Nephron progenitor cell (in vitro differentiated cells): ENCODE data around the gene TPCN1.
A peak's percentile ranks its signal among the peaks of the same experiment; 100 is the strongest.

Source experiments
- DNase-seq: peaks from one replicate; pipeline ENCODE4 v3.0.0; 2021
- H3K27ac Mint-ChIP-seq: 2 replicates; pipeline ENCODE4 v1.8.0; 2021; ENCODE audit warnings: mild to moderate bottlenecking, moderate library complexity, mixed read lengths
- H3K27me3 Mint-ChIP-seq: 2 replicates; pipeline ENCODE4 v1.8.0; 2021; ENCODE audit warnings: mild to moderate bottlenecking, low read depth, mixed read lengths; ENCODE audit not compliant: poor library complexity
- H3K36me3 Mint-ChIP-seq: 2 replicates; pipeline ENCODE4 v1.8.0; 2021; ENCODE audit warnings: low read depth, mixed read lengths
- H3K4me1 Mint-ChIP-seq: 2 replicates; pipeline ENCODE4 v1.8.0; 2021; ENCODE audit warnings: mixed read lengths
- H3K4me3 Mint-ChIP-seq: 2 replicates; pipeline ENCODE4 v1.8.0; 2021; ENCODE audit warnings: mild to moderate bottlenecking, moderate library complexity, mixed read lengths
- H3K9me3 Mint-ChIP-seq: 2 replicates; pipeline ENCODE4 v1.8.0; 2021; ENCODE audit warnings: mild to moderate bottlenecking, moderate library complexity, mixed read lengths
- CTCF ChIP-seq: fragments of 200-600 bp; sonication (generic); IDR thresholded peaks from 2 replicates; pipeline ENCODE4 v1.5.0; 2021; ENCODE audit warnings: antibody characterized with exemption

TPCN1 gene

GRCh38 chr12:113292547-113292946 lies 71.3 kb downstream of the TPCN1 start:
- Mint-ChIP-seq H3K36me3 (peaks cover 27% of the 10 kb centered on the region), H3K4me1 (peaks cover 32% of the 10 kb centered on the region), H3K9me3 (no peaks in the 10 kb centered on the region), H3K27ac (peak overlapping the region; percentile 53), H3K27me3 (peaks cover 7% of the 10 kb centered on the region), H3K4me3 (no peak overlapping the region)
- TF ChIP-seq CTCF = no peak
- DNase-seq = no peak

- H3K4me3 Mint-ChIP-seq = no peak overlapping the region
- no peak overlapping the region for H3K27ac Mint-ChIP-seq
- H3K36me3 Mint-ChIP-seq = peaks cover 27% of the 10 kb centered on the region
- TF ChIP-seq CTCF = no peak
- H3K4me1 Mint-ChIP-seq = peaks cover 34% of the 10 kb centered on the region
- no peaks in the 10 kb centered on the region for H3K9me3 Mint-ChIP-seq
- no peak for DNase-seq
- H3K27me3 Mint-ChIP-seq = peaks cover 7% of the 10 kb centered on the region
Observed at GRCh38 chr12:113293100-113293499, 71.8 kb downstream of the TPCN1 start.

DNA sequence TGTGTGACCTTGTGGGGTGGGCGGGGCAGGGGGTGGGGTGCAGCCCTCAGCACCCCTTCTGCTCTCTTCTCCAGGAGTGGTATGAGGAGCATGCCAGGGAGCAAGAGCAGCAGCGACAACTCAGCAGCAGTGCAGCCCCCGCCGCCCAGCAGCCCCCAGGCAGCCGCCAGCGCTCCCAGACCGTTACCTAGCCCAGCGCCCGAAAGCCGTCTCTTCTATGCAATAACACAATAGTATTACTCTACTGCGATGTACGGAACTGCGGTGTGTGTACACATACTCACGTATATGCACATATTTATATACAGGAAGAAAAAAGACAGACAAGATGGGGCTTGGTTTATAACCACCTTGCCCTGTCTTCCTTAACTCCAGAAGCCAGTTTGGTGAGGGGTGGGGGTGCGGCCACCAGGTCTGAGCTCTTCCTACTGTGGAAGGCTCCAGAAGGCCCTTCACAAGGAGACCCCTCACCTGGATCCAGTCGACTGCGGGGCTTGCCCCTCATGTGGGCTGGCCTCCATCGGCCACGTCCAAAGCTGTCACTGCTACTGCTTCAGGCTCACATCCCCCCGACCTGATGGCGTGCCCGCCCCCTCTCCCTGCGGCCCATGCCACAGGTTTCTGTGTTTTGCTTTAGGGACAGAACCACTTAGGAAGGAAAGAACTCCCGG lies 74.8 kb downstream of the TPCN1 start:
- Mint-ChIP-seq H3K27me3 (peaks cover 3% of the 10 kb centered on the region), H3K9me3 (no peaks in the 10 kb centered on the region), H3K27ac (no peak overlapping the region), H3K4me1 (peaks cover 46% of the 10 kb centered on the region), H3K4me3 (no peak overlapping the region), H3K36me3 (peaks cover 15% of the 10 kb centered on the region)
- no peak for TF ChIP-seq CTCF
- DNase-seq = no peak

- H3K4me3 Mint-ChIP-seq = no peak overlapping the region
- no peak overlapping the region for H3K27ac Mint-ChIP-seq
- peaks cover 46% of the 10 kb centered on the region for H3K4me1 Mint-ChIP-seq
- TF ChIP-seq CTCF = no peak
- peaks cover 3% of the 10 kb centered on the region for H3K27me3 Mint-ChIP-seq
- peaks cover 10% of the 10 kb centered on the region for H3K36me3 Mint-ChIP-seq
- no peak for DNase-seq
- no peaks in the 10 kb centered on the region for H3K9me3 Mint-ChIP-seq
Observed at GRCh38 chr12:113296557-113297213, 75.4 kb downstream of the TPCN1 start.

DNA sequence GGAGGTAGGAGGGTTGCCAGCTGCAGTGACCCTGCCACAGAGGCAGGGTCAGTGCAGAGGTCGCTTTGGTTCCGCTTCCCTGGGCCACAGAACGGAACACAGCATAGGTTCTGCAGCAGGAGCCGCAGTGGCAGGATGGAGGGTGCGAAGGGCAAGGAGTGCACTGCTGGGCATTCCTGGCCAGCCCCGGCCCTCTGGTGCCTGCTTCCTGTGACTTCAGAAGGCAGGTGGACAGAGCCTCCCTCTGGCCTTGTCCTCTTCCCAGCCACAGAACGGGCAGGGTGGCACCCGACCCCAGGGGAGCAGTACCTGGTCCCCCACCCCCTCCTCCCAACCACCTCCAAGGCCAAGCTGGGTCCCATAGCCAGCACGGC lies 75.9 kb downstream of the TPCN1 start:
- DNase-seq = no peak
- Mint-ChIP-seq H3K27me3 (peaks cover 3% of the 10 kb centered on the region), H3K4me3 (no peak overlapping the region), H3K9me3 (no peaks in the 10 kb centered on the region), H3K36me3 (peaks cover 8% of the 10 kb centered on the region), H3K4me1 (peaks cover 42% of the 10 kb centered on the region), H3K27ac (no peak overlapping the region)
- no peak for TF ChIP-seq CTCF
